GM12872 (cell line): ENCODE measurements around the gene USP24.

ENCODE experiments used
- TF ChIP-seq, protein P1 (sequence below): IDR thresholded peaks from 3 replicates; pipeline ENCODE4 v1.5.1; 2011; ENCODE audit warnings: low read depth, mild to moderate bottlenecking, low read length, moderate library complexity; ENCODE audit not compliant: insufficient read depth

The USP24 gene

DNA sequence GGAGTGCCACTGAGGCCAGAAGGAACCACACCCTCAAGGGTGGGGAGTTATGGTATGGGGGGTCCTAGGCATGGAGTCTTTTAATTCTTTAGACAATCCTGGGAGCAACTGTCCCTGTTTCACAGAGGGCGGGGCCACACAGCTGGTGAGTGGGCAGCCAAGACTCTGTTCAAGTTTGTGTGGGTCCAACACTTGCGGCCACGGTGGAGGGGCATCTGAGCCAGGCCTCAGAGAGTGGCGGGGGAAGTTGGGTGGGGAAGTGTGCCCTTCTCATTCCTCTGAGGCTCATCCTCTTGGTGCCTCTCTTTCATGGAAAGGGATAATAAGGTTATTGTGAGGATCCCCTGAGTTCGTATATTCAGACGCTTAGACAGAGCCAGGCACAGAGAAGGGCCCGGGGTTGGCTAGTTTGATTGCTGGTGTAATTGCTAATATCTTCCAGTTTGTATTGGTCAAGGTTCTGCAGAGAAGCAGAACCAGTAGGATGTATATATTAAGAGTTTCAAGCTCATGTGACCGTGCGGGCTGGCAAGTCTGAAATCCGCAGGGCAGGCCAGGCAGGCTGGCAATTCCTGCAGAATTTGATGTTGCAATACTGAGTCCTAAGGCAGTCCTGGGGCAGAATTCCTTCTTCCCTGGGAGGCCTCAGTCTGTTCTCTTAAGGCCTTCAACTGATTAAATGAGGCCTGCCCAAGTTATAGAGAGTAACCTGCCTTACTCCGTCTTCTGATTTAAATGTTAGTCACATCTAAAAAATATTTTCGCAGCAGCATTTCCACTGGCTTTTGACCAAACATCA is 159.9 kb downstream of the USP24 start:
- TF ChIP-seq, protein P1, sequence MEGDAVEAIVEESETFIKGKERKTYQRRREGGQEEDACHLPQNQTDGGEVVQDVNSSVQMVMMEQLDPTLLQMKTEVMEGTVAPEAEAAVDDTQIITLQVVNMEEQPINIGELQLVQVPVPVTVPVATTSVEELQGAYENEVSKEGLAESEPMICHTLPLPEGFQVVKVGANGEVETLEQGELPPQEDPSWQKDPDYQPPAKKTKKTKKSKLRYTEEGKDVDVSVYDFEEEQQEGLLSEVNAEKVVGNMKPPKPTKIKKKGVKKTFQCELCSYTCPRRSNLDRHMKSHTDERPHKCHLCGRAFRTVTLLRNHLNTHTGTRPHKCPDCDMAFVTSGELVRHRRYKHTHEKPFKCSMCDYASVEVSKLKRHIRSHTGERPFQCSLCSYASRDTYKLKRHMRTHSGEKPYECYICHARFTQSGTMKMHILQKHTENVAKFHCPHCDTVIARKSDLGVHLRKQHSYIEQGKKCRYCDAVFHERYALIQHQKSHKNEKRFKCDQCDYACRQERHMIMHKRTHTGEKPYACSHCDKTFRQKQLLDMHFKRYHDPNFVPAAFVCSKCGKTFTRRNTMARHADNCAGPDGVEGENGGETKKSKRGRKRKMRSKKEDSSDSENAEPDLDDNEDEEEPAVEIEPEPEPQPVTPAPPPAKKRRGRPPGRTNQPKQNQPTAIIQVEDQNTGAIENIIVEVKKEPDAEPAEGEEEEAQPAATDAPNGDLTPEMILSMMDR: no peak

DNA sequence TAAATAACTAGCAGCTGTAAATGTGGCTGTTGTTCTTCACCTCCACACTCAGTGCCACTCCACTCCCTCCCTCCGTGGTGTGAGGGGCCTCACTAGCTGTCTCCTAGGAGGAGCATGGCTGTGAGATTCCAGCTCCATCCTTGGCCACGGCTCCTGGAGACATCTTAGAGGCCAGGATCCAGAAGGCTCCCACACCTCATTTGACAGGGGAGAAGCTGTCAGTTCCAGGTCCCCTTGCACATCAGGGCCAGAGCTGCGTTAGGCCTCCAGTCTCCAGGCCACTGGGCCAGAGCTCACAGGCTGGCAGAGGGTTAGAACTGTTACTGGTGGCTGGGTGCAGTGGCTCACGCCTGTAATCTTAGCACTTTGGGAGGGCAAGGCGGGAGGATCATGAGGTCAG is 160.8 kb downstream of the USP24 start:
- TF ChIP-seq, protein P1: no peak

DNA sequence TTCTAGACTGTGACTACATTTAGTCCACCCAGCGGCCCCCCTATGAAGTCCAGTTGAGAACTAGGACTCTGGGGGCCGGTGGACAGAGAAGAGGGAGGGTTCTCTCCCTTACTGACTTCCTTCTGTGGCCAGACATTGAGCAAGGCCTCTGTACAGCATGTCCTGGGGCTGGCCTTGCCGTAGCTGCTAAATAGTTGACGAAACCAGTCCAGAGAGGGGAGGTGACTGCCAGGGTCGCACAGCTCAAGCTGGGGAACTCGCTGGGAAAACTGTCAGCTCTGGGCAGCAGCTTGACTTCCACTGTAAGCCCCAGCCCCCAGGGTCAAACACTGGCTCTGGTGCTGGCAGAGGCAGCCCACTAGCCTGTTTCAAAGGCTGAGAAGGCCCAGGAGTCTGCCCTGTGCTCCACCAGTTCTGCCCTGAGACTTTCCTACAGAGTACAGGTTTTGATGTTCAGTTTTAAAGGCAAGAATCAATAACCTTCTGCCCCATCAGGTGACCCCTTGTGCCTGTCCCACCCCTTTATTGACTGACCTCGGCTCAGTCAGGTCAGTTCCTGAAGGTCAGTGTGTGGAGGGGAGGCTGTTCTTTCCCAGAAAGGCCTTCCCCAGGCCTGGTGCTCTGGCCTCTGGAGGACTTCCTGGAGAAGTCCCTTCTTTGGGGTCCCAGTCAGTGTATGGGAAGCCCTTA is 161.8 kb downstream of the USP24 start:
- TF ChIP-seq, protein P1: no peak

DNA sequence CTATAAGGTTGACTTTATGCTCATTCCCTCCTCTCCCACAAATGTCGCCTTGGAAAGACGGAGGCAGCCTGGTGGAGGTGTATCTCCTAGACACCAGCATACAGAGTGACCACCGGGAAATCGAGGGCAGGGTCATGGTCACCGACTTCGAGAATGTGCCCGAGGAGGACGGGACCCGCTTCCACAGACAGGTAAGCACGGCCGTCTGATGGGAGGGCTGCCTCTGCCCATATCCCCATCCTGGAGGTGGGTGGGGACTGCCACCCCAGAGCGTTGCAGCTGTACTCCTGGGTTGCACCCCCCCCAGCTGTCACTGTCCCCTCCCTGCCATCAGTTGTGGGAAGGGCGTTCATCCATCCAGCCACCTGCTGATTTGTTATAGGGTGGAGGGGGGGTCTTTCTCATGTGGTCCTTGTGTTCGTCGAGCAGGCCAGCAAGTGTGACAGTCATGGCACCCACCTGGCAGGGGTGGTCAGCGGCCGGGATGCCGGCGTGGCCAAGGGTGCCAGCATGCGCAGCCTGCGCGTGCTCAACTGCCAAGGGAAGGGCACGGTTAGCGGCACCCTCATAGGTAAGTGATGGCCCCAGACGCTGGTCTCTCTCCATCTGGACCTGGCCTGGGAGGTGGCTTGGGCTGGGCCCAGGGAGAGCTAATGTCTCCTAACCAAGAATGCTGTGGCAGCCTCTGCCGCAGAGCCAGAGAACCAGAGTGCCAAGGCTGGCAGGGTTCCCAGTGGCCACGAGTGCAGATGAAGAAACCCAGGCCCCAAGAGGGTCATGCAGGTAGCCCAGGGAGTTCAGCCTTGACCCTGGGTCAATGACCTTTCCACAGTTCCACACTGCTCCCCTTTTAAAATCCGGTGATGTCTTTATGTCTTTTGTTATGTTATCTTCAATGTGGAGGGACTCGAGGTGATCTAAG is 162.7 kb downstream of the USP24 start:
- TF ChIP-seq, protein P1: no peak

DNA sequence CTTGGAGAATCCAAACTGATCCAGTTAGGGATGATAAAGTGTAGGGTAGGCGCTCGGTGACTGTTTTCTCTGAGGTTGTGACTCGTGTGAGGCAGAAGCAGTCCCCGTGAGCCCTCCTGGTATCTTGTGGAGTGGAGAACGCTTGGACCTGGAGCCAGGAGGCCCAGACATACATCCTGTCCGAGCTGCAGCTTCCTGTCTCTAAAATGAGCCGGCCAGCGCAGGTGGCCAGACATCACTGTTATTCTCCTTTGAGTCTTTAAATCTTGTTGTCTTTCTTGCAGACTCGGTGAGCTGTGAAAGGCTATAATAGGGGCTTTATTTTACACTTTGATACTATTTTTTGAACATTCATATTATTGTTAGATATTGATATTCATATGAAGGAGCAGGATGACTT is 163.5 kb downstream of the USP24 start:
- TF ChIP-seq, protein P1: no peak

DNA sequence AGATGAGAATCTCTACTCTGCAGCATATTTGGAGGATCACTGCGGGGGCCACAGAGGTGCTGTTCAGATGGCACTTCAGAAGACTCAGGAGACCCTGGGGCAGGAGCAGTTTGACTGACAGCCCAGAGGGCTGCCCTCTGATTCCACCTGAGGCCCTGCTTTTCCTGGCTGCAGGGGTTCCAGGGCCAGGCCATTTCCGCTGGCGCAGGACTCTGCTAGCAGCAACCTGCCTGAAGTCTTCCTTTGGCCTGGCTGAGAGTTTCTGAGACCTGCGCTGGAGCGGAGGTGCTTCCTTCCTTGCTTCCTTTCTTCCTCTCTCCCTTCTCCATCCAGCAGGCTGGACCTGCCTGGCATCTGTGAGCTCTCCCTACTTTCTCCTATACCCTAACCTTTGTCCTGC is 164.0 kb downstream of the USP24 start:
- TF ChIP-seq, protein P1: no peak

DNA sequence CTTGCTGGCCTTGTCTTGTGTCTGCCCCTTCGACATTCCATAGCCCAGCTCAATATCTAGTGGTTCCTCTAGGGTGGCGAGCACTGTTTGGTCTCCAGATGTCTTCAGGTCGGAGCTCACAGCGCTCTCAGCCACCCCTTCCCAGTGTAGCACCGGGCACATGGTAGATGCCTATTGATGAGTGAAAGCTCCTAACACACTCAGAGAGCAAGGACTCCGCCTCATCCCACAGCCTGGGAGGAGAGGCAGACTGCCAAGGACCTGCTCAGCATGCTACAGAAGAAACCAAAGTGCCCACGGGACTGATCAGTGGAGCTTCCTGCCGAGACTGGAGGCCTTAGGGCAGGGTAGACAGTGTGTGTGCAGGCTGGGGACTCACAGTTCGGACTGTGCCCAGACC is 164.9 kb downstream of the USP24 start:
- TF ChIP-seq, protein P1: no peak
